H1 (cell line): ENCODE data around the gene PARP14. TPM values are rescaled to one million over a fixed set of nuclear protein-coding genes. Genes with fewer than 3 reads are reported as not detected.

Experiments
- CTCF ChIA-PET: fragments of 300-600 bp; sonication (Branson Sonifier 250); formaldehyde crosslinking; loops from one replicate; lab custom pipeline; 2021; ENCODE audit not compliant: partially characterized antibody; lab: Charles Lee
- POLR2A ChIA-PET: fragments of 300-600 bp; sonication (Branson Sonifier 250); formaldehyde crosslinking; loops from one replicate; lab custom pipeline; 2021; ENCODE audit warnings: inconsistent platforms; ENCODE audit not compliant: partially characterized antibody; lab: Charles Lee
- DNase-seq, 2 experiments: peaks; one replicate each; pipeline versions ENCODE4 v3.0.0 to v3.0.0-alpha.2; 2010 to 2022; ENCODE audit warnings: low spot score in 2 of 2, low read depth in 1 of 2, mixed read lengths in 1 of 2
- FAIRE-seq: peaks from 2 replicates; lab custom pipeline; 2011; peaks lifted over from hg19 to GRCh38; lab: Jason Lieb, UNC
- H2AFZ ChIP-seq: 2 replicates; pipeline ENCODE4 v1.8.1; 2012; ENCODE audit warnings: low read length, inconsistent platforms
- H2AK5ac ChIP-seq: 2 replicates; pipeline ENCODE4 v1.6.1; 2013; ENCODE audit warnings: low read depth, low read length
- H2BK120ac ChIP-seq: replicated peaks from 2 replicates; pipeline ENCODE3; 2013; ENCODE audit warnings: low read depth, low read length, inconsistent platforms
- H2BK12ac ChIP-seq: 2 replicates; pipeline ENCODE4 v1.6.1; 2013; ENCODE audit warnings: low read depth, low read length
- H2BK15ac ChIP-seq: 2 replicates; pipeline ENCODE4 v1.6.1; 2013; ENCODE audit warnings: low read length
- H2BK20ac ChIP-seq: 2 replicates; pipeline ENCODE4 v1.6.1; 2013; ENCODE audit warnings: low read length
- H2BK5ac ChIP-seq: 2 replicates; pipeline ENCODE4 v1.6.1; 2013; ENCODE audit warnings: low read depth, low read length
- H3K14ac ChIP-seq: 2 replicates; pipeline ENCODE4 v1.6.1; 2013; ENCODE audit warnings: inconsistent platforms; ENCODE audit not compliant: insufficient read length
- H3K18ac ChIP-seq: 2 replicates; pipeline ENCODE4 v1.6.1; 2013; ENCODE audit warnings: low read length; ENCODE audit errors: extremely low read depth
- H3K23ac ChIP-seq: 2 replicates; pipeline ENCODE4 v1.6.1; 2013; ENCODE audit warnings: inconsistent platforms; ENCODE audit not compliant: insufficient read length
- H3K23me2 ChIP-seq: 2 replicates; pipeline ENCODE4 v1.6.1; 2013; ENCODE audit warnings: low read depth, low read length
- H3K27ac ChIP-seq: 2 replicates; pipeline ENCODE4 v1.6.1; 2011; ENCODE audit warnings: low read depth, low read length, inconsistent platforms
- H3K27me3 ChIP-seq, 4 experiments: replicated peaks in 1 of 4; 1 replicate in 1 of 4; 2 replicates in 3 of 4; pipeline versions ENCODE4 v1.6.1 to v1.8.1; 2011 to 2013; ENCODE audit warnings: low read length in 3 of 4, mild to moderate bottlenecking in 3 of 4, inconsistent platforms in 2 of 4, mixed read lengths in 2 of 4, moderate library complexity in 1 of 4; ENCODE audit not compliant: control insufficient read depth in 3 of 4, insufficient read depth in 3 of 4; ENCODE audit errors: extremely low read depth in 1 of 4
- H3K36me3 ChIP-seq, 4 experiments: 2 replicates each; pipeline versions ENCODE4 v1.6.1 to v1.8.1; 2011 to 2013; ENCODE audit warnings: mild to moderate bottlenecking in 4 of 4, low read length in 3 of 4, moderate library complexity in 2 of 4, control low read depth in 1 of 4, inconsistent platforms in 1 of 4; ENCODE audit not compliant: insufficient read depth in 4 of 4, control insufficient read depth in 2 of 4
- H3K4ac ChIP-seq: replicated peaks from 2 replicates; pipeline ENCODE3; 2013; ENCODE audit warnings: low read length, low read depth, mixed read lengths, inconsistent platforms; ENCODE audit not compliant: insufficient read length
- H3K4me1 ChIP-seq, 4 experiments: replicated peaks in 1 of 4; 1 replicate in 1 of 4; 2 replicates in 3 of 4; pipeline versions ENCODE4 v1.6.1 to v1.8.1; 2011 to 2013; ENCODE audit warnings: low read length in 3 of 4, inconsistent platforms in 2 of 4, mixed read lengths in 1 of 4; ENCODE audit not compliant: insufficient read depth in 4 of 4, control insufficient read depth in 3 of 4
- H3K4me2 ChIP-seq, 2 experiments: 2 replicates each; pipeline versions ENCODE4 v1.6.1 to v1.8.1; 2011 to 2013; ENCODE audit warnings: low read depth in 2 of 2, low read length in 2 of 2, control low read depth in 1 of 2, inconsistent platforms in 1 of 2, mild to moderate bottlenecking in 1 of 2; ENCODE audit not compliant: insufficient read depth in 1 of 2
- H3K4me3 ChIP-seq, 4 experiments: fragments of 200-600, 300-600 bp in 1 of 4; sonication (generic), shearing (Covaris generic), sonication (Bioruptor Twin) in 1 of 4; 2 replicates each; pipeline versions ENCODE4 v1.5.1 to v1.8.1; 2011 to 2016; ENCODE audit warnings: low read length in 4 of 4, low read depth in 3 of 4, control low read depth in 2 of 4, inconsistent platforms in 2 of 4, mild to moderate bottlenecking in 2 of 4, mixed read lengths in 1 of 4, moderate library complexity in 1 of 4; ENCODE audit not compliant: insufficient read depth in 2 of 4; ENCODE audit errors: extremely low read depth in 1 of 4
- H3K56ac ChIP-seq: replicated peaks from 2 replicates; pipeline ENCODE3; 2013; ENCODE audit warnings: low read depth, mild to moderate bottlenecking, mixed read lengths, low read length, inconsistent platforms; ENCODE audit not compliant: insufficient read length
- H3K79me1 ChIP-seq: 2 replicates; pipeline ENCODE4 v1.6.1; 2013; ENCODE audit warnings: low read depth, low read length, control low read depth
- H3K79me2 ChIP-seq, 2 experiments: 2 replicates each; pipeline versions ENCODE4 v1.6.1 to v1.8.1; 2012 to 2013; ENCODE audit warnings: low read length in 2 of 2, mild to moderate bottlenecking in 2 of 2, inconsistent platforms in 1 of 2; ENCODE audit not compliant: insufficient read depth in 2 of 2, control insufficient read depth in 1 of 2
- H3K9ac ChIP-seq, 4 experiments: replicated peaks in 1 of 4; 1 replicate in 1 of 4; 2 replicates in 3 of 4; pipeline versions ENCODE4 v1.6.1 to v1.8.1; 2011 to 2013; ENCODE audit warnings: low read depth in 3 of 4, low read length in 3 of 4, control low read depth in 2 of 4, mild to moderate bottlenecking in 2 of 4, moderate library complexity in 2 of 4, inconsistent platforms in 1 of 4; ENCODE audit errors: extremely low read depth in 1 of 4
- H3K9me3 ChIP-seq, 2 experiments: 2 replicates each; pipeline versions ENCODE4 v1.6.1 to v1.8.1; 2012 to 2013; ENCODE audit warnings: mild to moderate bottlenecking in 2 of 2, moderate library complexity in 2 of 2, control low read depth in 1 of 2, inconsistent platforms in 1 of 2, low read depth in 1 of 2, low read length in 1 of 2, mixed read lengths in 1 of 2; ENCODE audit not compliant: insufficient read depth in 2 of 2
- H4K20me1 ChIP-seq, 2 experiments: replicated peaks in 1 of 2; 2 replicates each; pipeline versions ENCODE3 to v1.8.1; 2011 to 2013; ENCODE audit warnings: inconsistent platforms in 2 of 2, low read length in 2 of 2, mild to moderate bottlenecking in 1 of 2; ENCODE audit not compliant: insufficient read depth in 2 of 2, control insufficient read depth in 1 of 2
- H4K5ac ChIP-seq: 2 replicates; pipeline ENCODE4 v1.6.1; 2013; ENCODE audit warnings: low read length, low read depth, mixed read lengths, inconsistent platforms; ENCODE audit not compliant: insufficient read length
- H4K8ac ChIP-seq: 2 replicates; pipeline ENCODE4 v1.8.0; 2013; ENCODE audit warnings: mild to moderate bottlenecking, moderate library complexity, low read length, inconsistent platforms; ENCODE audit not compliant: insufficient read depth; ENCODE audit errors: extremely low read depth
- H4K91ac ChIP-seq: replicated peaks from 2 replicates; pipeline ENCODE3; 2013; ENCODE audit warnings: low read length, mixed read lengths, inconsistent platforms; ENCODE audit not compliant: insufficient read length
- ATF3 ChIP-seq: IDR thresholded peaks from 2 replicates; pipeline ENCODE4 v1.6.1; 2011; ENCODE audit warnings: low read depth, mild to moderate bottlenecking, low read length; ENCODE audit not compliant: insufficient read depth
- CEBPB ChIP-seq: IDR thresholded peaks from 2 replicates; pipeline ENCODE4 v1.6.1; 2012; ENCODE audit warnings: low read depth, low read length
- FOSL1 ChIP-seq: IDR thresholded peaks from 2 replicates; pipeline ENCODE4 v1.6.1; 2011; ENCODE audit warnings: mild to moderate bottlenecking, low read depth, low read length, moderate library complexity; ENCODE audit not compliant: insufficient read depth
- KDM4A ChIP-seq: IDR thresholded peaks from one replicate; pipeline ENCODE4 v1.7.1; 2012; ENCODE audit warnings: low read depth, mild to moderate bottlenecking, moderate library complexity, low read length, inconsistent platforms; ENCODE audit not compliant: severe bottlenecking
- PHF8 ChIP-seq: fragments of 200-600 bp; sonication (generic); conservative IDR thresholded peaks from 2 replicates; pipeline ENCODE4 v1.7.1; 2012; ENCODE audit warnings: low read depth, mild to moderate bottlenecking, inconsistent platforms, low read length, moderate library complexity
- POLR2A ChIP-seq, 2 experiments: IDR thresholded peaks; 1 replicate in 1 of 2; 2 replicates in 1 of 2; pipeline ENCODE4 v1.6.1; 2011; ENCODE audit warnings: low read depth in 2 of 2, low read length in 2 of 2, mild to moderate bottlenecking in 2 of 2; ENCODE audit errors: control extremely low read depth in 1 of 2
- POU5F1 ChIP-seq: IDR thresholded peaks from 2 replicates; pipeline ENCODE4 v1.6.1; 2011; ENCODE audit warnings: low read depth, mild to moderate bottlenecking, low read length, moderate library complexity
- RNF2 ChIP-seq: fragments of 200-900, 300-1000 bp; sonication (generic); IDR thresholded peaks from 2 replicates; pipeline ENCODE4 v1.7.1; 2016; ENCODE audit warnings: borderline replicate concordance, low read depth, mild to moderate bottlenecking, antibody characterized with exemption, low read length; ENCODE audit not compliant: poor library complexity, severe bottlenecking; ENCODE audit errors: missing control alignments
- SP2 ChIP-seq: IDR thresholded peaks from 2 replicates; pipeline ENCODE4 v1.6.1; 2012; ENCODE audit warnings: mild to moderate bottlenecking, low read length, inconsistent platforms
- TAF1 ChIP-seq: IDR thresholded peaks from 2 replicates; pipeline ENCODE4 v1.6.1; 2011; ENCODE audit warnings: mild to moderate bottlenecking, low read depth, low read length
- TAF7 ChIP-seq: optimal IDR thresholded peaks from 2 replicates; pipeline ENCODE3; 2011; ENCODE audit warnings: low read depth, mild to moderate bottlenecking, inconsistent platforms, low read length, moderate library complexity, borderline replicate concordance
- TEAD4 ChIP-seq: IDR thresholded peaks from 2 replicates; pipeline ENCODE4 v1.6.1; 2012; ENCODE audit warnings: low read depth, low read length, inconsistent platforms, mixed read lengths
- WGBS, 2 experiments: shearing (Covaris generic) in 1 of 2; methylation state at CpG; one replicate each; pipeline versions ENCODE4 v1.1.6 to v1.1.7; 2013 to 2015; ENCODE audit warnings: low lambda C conversion rate in 2 of 2, mixed read lengths in 2 of 2, inconsistent platforms in 1 of 2, low coverage in 1 of 2, missing lambda C conversion rate in 1 of 2; ENCODE audit not compliant: insufficient replicate concordance in 2 of 2, insufficient coverage in 1 of 2, insufficient read length in 1 of 2; ENCODE audit errors: extremely low coverage in 1 of 2, missing lambda C conversion rate in 1 of 2; 5-methylcytosine and 5-hydroxymethylcytosine counted together
- polyA plus RNA-seq, 7 experiments: library from polyadenylated mRNA; depleted of rRNA in 3 of 7; stranded (reverse) in 5 of 7; unstranded in 2 of 7; fragments of >200 nt in 5 of 7; fragments of 200-250 nt in 2 of 7; gene quantifications; 1 replicate in 5 of 7; 2 replicates in 1 of 7; 4 replicates in 1 of 7; pipeline versions ENCODE4 v1.2.1 to v1.2.3, GENCODE V29; 2011 to 2013; ENCODE audit warnings: missing spikeins in 2 of 7, mixed read lengths in 2 of 7
- total RNA-seq: library from RNA; stranded (reverse); fragmentation: NEBNext Ultra II Directional; extraction: Animal tissue kit (Norgen Biotek cat#: 25700); gene quantifications from 2 replicates; pipeline ENCODE4 v1.2.1, GENCODE V29; 2021

Gene PARP14
- total and polyA plus RNA-seq, 2 of the 8 experiments (the other 6 are each of a cell fraction or from before 2014, with no cell fraction given): 12.6 to 17.6 TPM

- Histone ChIP-seq H3K79me1 (no peaks in the 10 kb centered on the region), H3K36me3 (peaks cover 0 to 12% (median 0%) of the 10 kb centered on the region in 4 experiments; a peak in 3 of 8 replicates), H2BK15ac (no peak overlapping the region), H3K4me1 (peaks cover 0 to 2% (median 0%) of the 10 kb centered on the region in 4 experiments; a peak in 2 of 7 replicates), H3K4me2 (no peak overlapping the region), H2AK5ac (no peak overlapping the region), H3K18ac (no peak overlapping the region), H4K8ac (no peak overlapping the region), H4K91ac (no peak overlapping the region), H4K5ac (no peak overlapping the region), H3K9me3 (peaks cover 14 to 18% of the 10 kb centered on the region in 2 experiments), H3K23me2 (no peaks in the 10 kb centered on the region), H3K9ac (no peak overlapping the region), H2AFZ (no peak overlapping the region), H2BK5ac (no peak overlapping the region), H3K23ac (no peak overlapping the region), H2BK20ac (no peak overlapping the region), H3K14ac (no peak overlapping the region), H3K4me3 (no peak overlapping the region), H4K20me1 (no peaks in the 10 kb centered on the region), H3K56ac (no peak overlapping the region), H2BK120ac (no peak overlapping the region), H3K27me3 (no peaks in the 10 kb centered on the region), H3K79me2 (no peaks in the 10 kb centered on the region), H2BK12ac (no peak overlapping the region), H3K4ac (no peak overlapping the region), H3K27ac (no peak overlapping the region)
- WGBS, 2 experiments: 91% methylated on average over 3 of the region's 3 CpGs; no CpG with 5 or more reads in 1 of the 2 experiments
- DNase-seq (no peak), FAIRE-seq (no peak)
- CTCF ChIA-PET: interaction anchor here (0.7 kb wide), 1 partner anchor 27 kb away, joined by 3 read pairs; no protein-coding TSS in a partner anchor
- TF ChIP-seq PHF8 (no peak), POU5F1 (no peak), SP2 (no peak), ATF3 (no peak), FOSL1 (no peak), POLR2A (IDR thresholded peaks at IDR 0.05; ENCODE audit: control extremely low read depth in 1 of 2, low read depth in 2 of 2, low read length in 2 of 2) (no peak), TEAD4 (no peak), CEBPB (no peak), KDM4A (no peak), TAF1 (no peak), TAF7 (no peak), RNF2 (no peak)
- POLR2A ChIA-PET: interaction anchor here (1.3 kb wide), 1 partner anchor 12 kb away, joined by 4 read pairs; no protein-coding TSS in a partner anchor
Observed at GRCh38 chr3:122728186-122728585, 47.5 kb downstream of the PARP14 start.
